B cell (primary cell): ENCODE measurements around the gene GRK5. TPM values are rescaled to one million over a fixed set of nuclear protein-coding genes. Genes with fewer than 3 reads are reported as not detected.

Source experiments
- ATAC-seq: fragments of 200-7000 bp; cut with Tn5 transposase; one replicate; pipeline ENCODE4 v1.10.0; 2021; ENCODE audit warnings: low read depth, mild to moderate bottlenecking, moderate number of reproducible peaks, moderate library complexity
- CTCF ChIA-PET: fragments of 350-600 bp; sonication (Branson Sonifier 250); formaldehyde crosslinking; loops from one replicate; lab custom pipeline; 2021; ENCODE audit warnings: antibody characterized with exemption, inconsistent platforms; lab: Charles Lee
- POLR2A ChIA-PET: fragments of 350-600 bp; sonication (Branson Sonifier 250); formaldehyde crosslinking; loops from one replicate; lab custom pipeline; 2021; ENCODE audit warnings: antibody characterized with exemption; lab: Charles Lee
- DNase-seq: peaks from one replicate; pipeline ENCODE4 v3.0.0; 2013
- H2AFZ ChIP-seq: 2 replicates; pipeline ENCODE4 v1.6.1; 2012; ENCODE audit warnings: mild to moderate bottlenecking, low read depth, low read length; ENCODE audit not compliant: insufficient read depth, poor library complexity, severe bottlenecking
- H3K27ac ChIP-seq, 2 donors: 1 replicate in 1 of 2; 2 replicates in 1 of 2; pipeline ENCODE4 v1.5.1; 2012 to 2013; ENCODE audit warnings: low read length in 2 of 2, mild to moderate bottlenecking in 2 of 2, moderate library complexity in 1 of 2
- H3K27me3 ChIP-seq, 4 experiments: fragments of 200-600 bp in 1 of 4; sonication (generic) in 1 of 4; replicated peaks in 1 of 4; 1 replicate in 2 of 4; 2 replicates in 2 of 4; pipeline versions ENCODE4 v1.6.1 to v1.7.0; 2013 to 2016; ENCODE audit warnings: low read length in 3 of 4, mild to moderate bottlenecking in 2 of 4, mixed read lengths in 1 of 4, moderate library complexity in 1 of 4; ENCODE audit not compliant: insufficient read depth in 4 of 4, control insufficient read depth in 3 of 4; ENCODE audit errors: control extremely low read depth in 1 of 4
- H3K36me3 ChIP-seq, 2 experiments: replicated peaks in 1 of 2; 1 replicate in 1 of 2; 2 replicates in 1 of 2; pipeline versions ENCODE4 v1.6.1 to v1.7.1; 2013; ENCODE audit warnings: low read length in 1 of 2; ENCODE audit not compliant: insufficient read depth in 2 of 2, control insufficient read depth in 1 of 2; ENCODE audit errors: control extremely low read depth in 1 of 2, extremely low read depth in 1 of 2
- H3K4me1 ChIP-seq, 2 donors: fragments of 200-600 bp in 1 of 2; sonication (generic) in 1 of 2; 1 replicate in 1 of 2; 2 replicates in 1 of 2; pipeline versions ENCODE4 v1.5.1 to v1.6.1; 2013 to 2017; ENCODE audit warnings: low read length in 2 of 2; ENCODE audit not compliant: control insufficient read depth in 2 of 2, insufficient read depth in 2 of 2
- H3K4me2 ChIP-seq: replicated peaks from 2 replicates; pipeline ENCODE3; 2012; ENCODE audit warnings: mild to moderate bottlenecking, low read depth, low read length; ENCODE audit not compliant: poor library complexity, severe bottlenecking
- H3K4me3 ChIP-seq, 5 experiments: fragments of 200-600 bp in 1 of 5; sonication (generic) in 1 of 5; 1 replicate in 3 of 5; 2 replicates in 2 of 5; pipeline versions ENCODE4 v1.5.1 to v1.7.0; 2011 to 2016; ENCODE audit warnings: low read length in 4 of 5, mild to moderate bottlenecking in 4 of 5, low read depth in 2 of 5, control low read depth in 1 of 5, moderate library complexity in 1 of 5; ENCODE audit not compliant: insufficient read depth in 1 of 5; ENCODE audit errors: control extremely low read depth in 1 of 5, extremely low read depth in 1 of 5
- H3K79me2 ChIP-seq: fragments of 200-600 bp; sonication (generic); one replicate; pipeline ENCODE4 v1.6.0; 2016; ENCODE audit warnings: low read length; ENCODE audit not compliant: control insufficient read depth, insufficient read depth
- H3K9ac ChIP-seq: fragments of 200-600 bp; sonication (generic); 2 replicates; pipeline ENCODE4 v1.6.1; 2017; ENCODE audit warnings: mild to moderate bottlenecking, low read length, moderate library complexity
- H3K9me3 ChIP-seq, 3 donors: one replicate each; pipeline versions ENCODE4 v1.6.1 to v1.7.1; 2013; ENCODE audit warnings: low read length in 2 of 3; ENCODE audit not compliant: control insufficient read depth in 2 of 3, insufficient read depth in 1 of 3; ENCODE audit errors: control extremely low read depth in 1 of 3
- H4K20me1 ChIP-seq: 2 replicates; pipeline ENCODE4 v1.6.0; 2012; ENCODE audit warnings: mild to moderate bottlenecking, low read length; ENCODE audit not compliant: insufficient read depth, control insufficient read depth, poor library complexity, severe bottlenecking
- H3K27ac Mint-ChIP-seq: one replicate; pipeline ENCODE4 v1.8.0; 2021; ENCODE audit warnings: mixed read lengths
- H3K27me3 Mint-ChIP-seq: one replicate; pipeline ENCODE4 v1.8.0; 2021; ENCODE audit warnings: mixed read lengths
- H3K4me1 Mint-ChIP-seq: one replicate; pipeline ENCODE4 v1.8.0; 2021; ENCODE audit warnings: mixed read lengths
- H3K4me3 Mint-ChIP-seq: one replicate; pipeline ENCODE4 v1.8.0; 2021; ENCODE audit warnings: mixed read lengths
- H3K9me3 Mint-ChIP-seq: one replicate; pipeline ENCODE4 v1.8.0; 2022; ENCODE audit warnings: mixed read lengths; ENCODE audit not compliant: insufficient read depth
- CTCF ChIP-seq: fragments of 200-600 bp; IDR thresholded peaks from one replicate; pipeline ENCODE4 v1.8.0; 2022; ENCODE audit warnings: antibody characterized with exemption, mild to moderate bottlenecking
- EZH2 ChIP-seq: IDR thresholded peaks from 2 replicates; pipeline ENCODE4 v1.6.1; 2012; ENCODE audit warnings: borderline replicate concordance, low read depth, mild to moderate bottlenecking, moderate library complexity, low read length; ENCODE audit not compliant: insufficient read depth, poor library complexity, severe bottlenecking
- WGBS: methylation state at CpG from one replicate; pipeline ENCODE4 v1.1.5; 2013; ENCODE audit warnings: missing lambda C conversion rate; ENCODE audit not compliant: insufficient coverage; 5-methylcytosine and 5-hydroxymethylcytosine counted together
- intact Hi-C: fragments of 100-400 bp; cut with micrococcal nuclease; formaldehyde crosslinking; loops from one replicate; pipeline ENCODE4 v1.10.0; 2022
- polyA plus RNA-seq: library from polyadenylated mRNA; depleted of rRNA; stranded (reverse); fragments of >200 nt; gene quantifications from 2 replicates; pipeline ENCODE4 v1.2.3, GENCODE V29; 2012
- total RNA-seq, 2 donors: library from RNA; stranded (reverse); fragments of 120-200 nt in 1 of 2; gene quantifications; 1 replicate in 1 of 2; 2 replicates in 1 of 2; pipeline versions ENCODE4 v1.2.3 to v1.2.4, GENCODE V29; 2013 to 2022

GRK5 gene
- total and polyA plus RNA-seq, 2 donors (not counting 1 experiment from before 2014, with no cell fraction given), result 21.9 to 54.8 TPM

- Histone ChIP-seq H3K36me3 (peaks cover 0 to 9% of the 10 kb centered on the region in 2 experiments), H3K79me2 (peaks cover 81% of the 10 kb centered on the region), H3K4me1 (peaks cover 51 to 54% of the 10 kb centered on the region in 2 donors), H3K9me3 (peaks cover 0 to 18% (median 8%) of the 10 kb centered on the region in 3 donors), H3K4me2 (no peak overlapping the region), H4K20me1 (no peaks in the 10 kb centered on the region), H3K27ac (no peak overlapping the region), H3K4me3 (no peak overlapping the region), H3K27me3 (no peaks in the 10 kb centered on the region), H2AFZ (no peak overlapping the region), H3K9ac (no peak overlapping the region)
- Mint-ChIP-seq H3K27me3 (no peaks in the 10 kb centered on the region), H3K27ac (peak overlapping the region; percentile 92), H3K9me3 (no peaks in the 10 kb centered on the region), H3K4me3 (no peak overlapping the region), H3K4me1 (peaks cover 62% of the 10 kb centered on the region)
- ChIA-PET CTCF (interaction anchor here (0.6 to 1.6 kb wide), 4 partner anchors 9 to 92 kb away, joined by 3 to 5 read pairs (median 3); partner anchors contain the start of gene GRK5), POLR2A (no interaction called here)
- DNase-seq, result peak; percentile 44
- no peak for ATAC-seq
- intact Hi-C loops, result no loop called here
- 100% methylated on average over 1 of the region's 3 CpGs for WGBS
- no peak for TF ChIP-seq EZH2
- TF ChIP-seq CTCF, result no peak
Measured at GRCh38 chr10:119299531-119299930, 92.2 kb downstream of the GRK5 start.

- Histone ChIP-seq H3K27ac (peak overlapping the region; percentile 54 to 76), H4K20me1 (no peaks in the 10 kb centered on the region), H2AFZ (peak overlapping the region; percentile 56), H3K79me2 (peaks cover 88% of the 10 kb centered on the region), H3K36me3 (peaks cover 0 to 4% of the 10 kb centered on the region in 2 experiments), H3K4me3 (peak overlapping the region in 3 of 5 experiments; percentile 13 to 18 (median 14)), H3K4me2 (peak overlapping the region; percentile 86), H3K9ac (peak overlapping the region; percentile 8), H3K27me3 (no peaks in the 10 kb centered on the region), H3K9me3 (peaks cover 0 to 19% (median 8%) of the 10 kb centered on the region in 3 donors), H3K4me1 (peaks cover 69 to 73% of the 10 kb centered on the region in 2 donors)
- ATAC-seq (peak; percentile 18), DNase-seq (peak; percentile 66)
- 12% methylated on average over 7 of the region's 8 CpGs for WGBS
- intact Hi-C loops, result loop anchor here (2.0 to 10.0 kb wide), 2 partner anchors 13 to 217 kb away; partner anchors contain the start of gene EIF3A
- CTCF ChIA-PET, result interaction anchor here (1.0 to 2.2 kb wide), 5 partner anchors 12 to 95 kb away, joined by 3 to 11 read pairs (median 4); partner anchors contain the start of gene GRK5
- Mint-ChIP-seq H3K4me1 (peaks cover 81% of the 10 kb centered on the region), H3K27ac (peak overlapping the region; percentile 92), H3K27me3 (no peaks in the 10 kb centered on the region), H3K9me3 (no peaks in the 10 kb centered on the region), H3K4me3 (peak overlapping the region; percentile 77)
- no peak for TF ChIP-seq CTCF
- TF ChIP-seq EZH2, result no peak
- POLR2A ChIA-PET, result interaction anchor here (0.6 to 1.6 kb wide), 4 partner anchors 8 to 556 kb away, joined by 3 to 5 read pairs (median 5); partner anchors contain the start of gene GRK5
Measured at GRCh38 chr10:119301397-119301796, 94.0 kb downstream of the GRK5 start.
